GM06990 (cell line): ENCODE measurements around the gene SHMT2.

Source experiments
- DNase-seq: peaks from one replicate; pipeline ENCODE4 v3.0.0-alpha.2; 2011; ENCODE audit not compliant: insufficient read length; ENCODE audit errors: extremely low read depth
- H3K27me3 ChIP-seq: replicated peaks from 2 replicates; pipeline ENCODE4 v1.6.0; 2011; ENCODE audit warnings: low read length; ENCODE audit not compliant: control insufficient read depth, insufficient read depth
- H3K36me3 ChIP-seq: 2 replicates; pipeline ENCODE4 v1.5.1; 2011; ENCODE audit warnings: low read length; ENCODE audit not compliant: control insufficient read depth, insufficient read depth
- H3K4me3 ChIP-seq: replicated peaks from 2 replicates; pipeline ENCODE4 v1.5.1; 2011; ENCODE audit warnings: low read depth, mild to moderate bottlenecking, control low read depth, low read length
- CTCF ChIP-seq: IDR thresholded peaks from 2 replicates; pipeline ENCODE4 v1.5.1; 2011; ENCODE audit warnings: low read length, control low read depth, mild to moderate bottlenecking, inconsistent platforms; ENCODE audit not compliant: insufficient read depth, poor library complexity, severe bottlenecking

SHMT2 gene

GRCh38 chr12:57242691-57243454 is 13.4 kb downstream of the SHMT2 start:
- peak; percentile 88 for TF ChIP-seq CTCF
- DNase-seq: peak; percentile 79
- no peaks in the 10 kb centered on the region for H3K36me3 ChIP-seq
- H3K4me3 ChIP-seq: peak overlapping the region; percentile 51
- peaks cover 7% of the 10 kb centered on the region; the same call in 1 of the 2 replicates for H3K27me3 ChIP-seq

- no peaks in the 10 kb centered on the region for H3K36me3 ChIP-seq
Observed at GRCh38 chr12:57243521-57244311, 14.2 kb downstream of the SHMT2 start.

GRCh38 chr12:57244312-57244696 is 14.8 kb downstream of the SHMT2 start:
- no peaks in the 10 kb centered on the region for H3K36me3 ChIP-seq
- no peak for TF ChIP-seq CTCF
- no peak overlapping the region for H3K4me3 ChIP-seq
- H3K27me3 ChIP-seq: peaks cover 7% of the 10 kb centered on the region; the same call in 1 of the 2 replicates
- no peak for DNase-seq

More at GRCh38 chr12:57243521-57244311, 14.2 kb downstream of the SHMT2 start:
- no peak for DNase-seq
- TF ChIP-seq CTCF: peak; percentile 88
- peaks cover 7% of the 10 kb centered on the region; the same call in 1 of the 2 replicates for H3K27me3 ChIP-seq
- peak overlapping the region; percentile 51 for H3K4me3 ChIP-seq

- H3K36me3 ChIP-seq: no peaks in the 10 kb centered on the region
- H3K4me3 ChIP-seq: no peak overlapping the region
- H3K27me3 ChIP-seq: peaks cover 2% of the 10 kb centered on the region; the same call in 1 of the 2 replicates
- no peak for TF ChIP-seq CTCF
- no peak for DNase-seq
Observed at GRCh38 chr12:57247041-57247440, 17.5 kb downstream of the SHMT2 start.

GRCh38 chr12:57248934-57249742 is 19.6 kb downstream of the SHMT2 start:
- Histone ChIP-seq H3K36me3 (no peaks in the 10 kb centered on the region), H3K27me3 (no peaks in the 10 kb centered on the region), H3K4me3 (no peak overlapping the region)
- no peak for DNase-seq
- no peak for TF ChIP-seq CTCF
